GM06990 (cell line): ENCODE measurements around the gene MRTFB.

ENCODE experiments used
- DNase-seq: peaks from one replicate; pipeline ENCODE4 v3.0.0-alpha.2; 2011; ENCODE audit not compliant: insufficient read length; ENCODE audit errors: extremely low read depth
- H3K27me3 ChIP-seq: replicated peaks from 2 replicates; pipeline ENCODE4 v1.6.0; 2011; ENCODE audit warnings: low read length; ENCODE audit not compliant: control insufficient read depth, insufficient read depth
- H3K36me3 ChIP-seq: 2 replicates; pipeline ENCODE4 v1.5.1; 2011; ENCODE audit warnings: low read length; ENCODE audit not compliant: control insufficient read depth, insufficient read depth
- H3K4me3 ChIP-seq: replicated peaks from 2 replicates; pipeline ENCODE4 v1.5.1; 2011; ENCODE audit warnings: low read depth, mild to moderate bottlenecking, control low read depth, low read length
- TF ChIP-seq, protein P1 (sequence below): IDR thresholded peaks from 2 replicates; pipeline ENCODE4 v1.5.1; 2011; ENCODE audit warnings: low read length, control low read depth, mild to moderate bottlenecking, inconsistent platforms; ENCODE audit not compliant: insufficient read depth, poor library complexity, severe bottlenecking

MRTFB gene

DNA sequence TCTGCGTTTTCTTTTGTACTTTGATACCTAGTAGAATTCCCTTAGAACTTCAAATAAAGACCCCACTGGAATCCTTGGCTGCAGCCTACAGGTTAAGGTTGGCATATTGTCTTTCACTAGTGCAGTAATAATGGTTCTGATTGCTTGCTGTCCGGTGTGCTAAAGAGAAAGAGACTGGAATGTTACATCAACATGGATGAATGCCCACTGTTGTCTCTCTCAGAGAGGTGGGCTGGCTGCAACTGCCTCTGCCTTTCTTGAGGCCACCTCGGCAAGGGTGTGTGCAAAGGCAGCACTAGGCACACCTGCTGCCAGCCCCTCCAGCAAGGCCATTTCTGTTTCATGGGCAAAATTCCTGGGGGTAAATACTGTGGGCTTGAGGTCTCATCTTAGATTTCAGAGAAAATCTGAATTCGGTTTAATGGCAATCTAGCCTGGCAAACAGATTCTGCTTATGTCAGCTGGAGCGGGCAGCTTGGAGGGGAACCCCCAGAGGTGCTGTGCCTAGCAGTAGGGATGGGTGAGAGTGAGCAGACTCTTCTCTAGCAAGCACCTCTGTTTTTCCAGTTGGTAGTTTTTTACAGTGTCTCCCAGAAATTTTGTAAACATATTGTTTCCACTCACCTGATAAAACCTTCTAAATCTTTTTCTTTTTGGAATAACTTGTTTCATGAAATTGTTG is 54.0 kb downstream of the MRTFB start:
- TF ChIP-seq, protein P1, sequence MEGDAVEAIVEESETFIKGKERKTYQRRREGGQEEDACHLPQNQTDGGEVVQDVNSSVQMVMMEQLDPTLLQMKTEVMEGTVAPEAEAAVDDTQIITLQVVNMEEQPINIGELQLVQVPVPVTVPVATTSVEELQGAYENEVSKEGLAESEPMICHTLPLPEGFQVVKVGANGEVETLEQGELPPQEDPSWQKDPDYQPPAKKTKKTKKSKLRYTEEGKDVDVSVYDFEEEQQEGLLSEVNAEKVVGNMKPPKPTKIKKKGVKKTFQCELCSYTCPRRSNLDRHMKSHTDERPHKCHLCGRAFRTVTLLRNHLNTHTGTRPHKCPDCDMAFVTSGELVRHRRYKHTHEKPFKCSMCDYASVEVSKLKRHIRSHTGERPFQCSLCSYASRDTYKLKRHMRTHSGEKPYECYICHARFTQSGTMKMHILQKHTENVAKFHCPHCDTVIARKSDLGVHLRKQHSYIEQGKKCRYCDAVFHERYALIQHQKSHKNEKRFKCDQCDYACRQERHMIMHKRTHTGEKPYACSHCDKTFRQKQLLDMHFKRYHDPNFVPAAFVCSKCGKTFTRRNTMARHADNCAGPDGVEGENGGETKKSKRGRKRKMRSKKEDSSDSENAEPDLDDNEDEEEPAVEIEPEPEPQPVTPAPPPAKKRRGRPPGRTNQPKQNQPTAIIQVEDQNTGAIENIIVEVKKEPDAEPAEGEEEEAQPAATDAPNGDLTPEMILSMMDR: no peak

DNA sequence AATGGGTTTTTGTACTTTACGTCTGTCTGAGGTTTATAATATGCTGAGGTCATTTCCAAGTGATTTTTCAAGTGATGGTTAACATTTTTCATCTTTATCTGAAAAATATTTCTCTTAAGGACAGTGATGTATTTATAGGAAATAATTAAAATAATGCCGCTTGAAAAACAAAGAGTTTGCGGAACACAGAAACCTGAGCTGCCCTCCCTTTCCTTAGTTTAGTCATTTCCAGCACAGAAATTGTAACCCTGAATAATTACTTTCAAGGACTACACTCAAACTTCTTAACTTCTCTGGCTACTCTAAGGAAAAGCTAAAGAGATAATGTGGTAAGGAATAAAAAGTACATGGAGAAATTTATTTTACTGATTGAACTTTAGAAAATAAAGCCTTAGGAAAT is 54.6 kb downstream of the MRTFB start:
- no peak for DNase-seq
- TF ChIP-seq, protein P1: no peak
- Histone ChIP-seq H3K36me3 (no peaks in the 10 kb centered on the region), H3K4me3 (no peak overlapping the region), H3K27me3 (no peaks in the 10 kb centered on the region)

More for the DNA sequence above, 54.0 kb downstream of the MRTFB start:
- Histone ChIP-seq H3K36me3 (no peaks in the 10 kb centered on the region), H3K27me3 (no peaks in the 10 kb centered on the region), H3K4me3 (no peak overlapping the region)
- DNase-seq: no peak

DNA sequence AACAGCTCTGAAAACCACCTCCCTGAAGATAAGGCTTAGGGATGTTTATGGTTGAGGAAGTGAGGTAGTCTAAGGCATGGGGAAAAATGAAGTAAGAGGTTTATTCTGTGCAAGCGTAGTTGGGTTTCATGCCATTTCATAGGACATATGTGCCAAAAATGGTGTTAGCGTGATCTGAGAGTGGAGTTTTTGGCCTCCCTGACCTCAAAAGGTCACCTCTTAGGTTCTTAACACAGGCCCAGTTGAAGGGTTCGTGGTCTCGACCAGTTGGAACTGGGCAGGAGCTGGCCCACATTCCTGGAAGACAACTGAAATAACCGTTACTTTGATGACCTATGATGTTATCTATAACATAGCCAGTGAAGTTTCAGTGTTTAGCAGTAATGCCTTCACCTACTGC is 57.0 kb downstream of the MRTFB start:
- no peak for DNase-seq
- TF ChIP-seq, protein P1: no peak
- Histone ChIP-seq H3K36me3 (no peaks in the 10 kb centered on the region), H3K4me3 (no peak overlapping the region), H3K27me3 (no peaks in the 10 kb centered on the region)

DNA sequence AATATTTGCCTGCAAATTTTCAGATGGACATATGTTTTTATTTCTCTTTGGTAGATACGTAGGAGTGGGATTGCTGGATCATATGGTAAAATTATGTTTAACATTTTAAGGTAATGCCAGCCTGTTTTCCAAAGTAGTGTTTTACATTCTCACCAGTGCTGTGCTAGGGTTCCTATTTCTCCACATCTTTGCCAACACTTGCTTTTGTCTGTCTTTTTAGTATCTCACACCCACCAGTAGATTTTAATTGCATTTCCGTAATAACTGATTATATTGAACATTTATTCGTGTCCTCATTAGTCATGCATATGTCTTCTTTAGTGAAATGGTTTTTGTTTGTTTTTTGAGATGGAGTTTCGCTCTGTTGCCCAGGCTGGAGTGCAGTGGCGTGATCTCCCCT is 58.4 kb downstream of the MRTFB start:
- TF ChIP-seq, protein P1: no peak
- DNase-seq: no peak
- no peak overlapping the region for H3K4me3 ChIP-seq
- H3K36me3 ChIP-seq: no peaks in the 10 kb centered on the region
- H3K27me3 ChIP-seq: no peaks in the 10 kb centered on the region

DNA sequence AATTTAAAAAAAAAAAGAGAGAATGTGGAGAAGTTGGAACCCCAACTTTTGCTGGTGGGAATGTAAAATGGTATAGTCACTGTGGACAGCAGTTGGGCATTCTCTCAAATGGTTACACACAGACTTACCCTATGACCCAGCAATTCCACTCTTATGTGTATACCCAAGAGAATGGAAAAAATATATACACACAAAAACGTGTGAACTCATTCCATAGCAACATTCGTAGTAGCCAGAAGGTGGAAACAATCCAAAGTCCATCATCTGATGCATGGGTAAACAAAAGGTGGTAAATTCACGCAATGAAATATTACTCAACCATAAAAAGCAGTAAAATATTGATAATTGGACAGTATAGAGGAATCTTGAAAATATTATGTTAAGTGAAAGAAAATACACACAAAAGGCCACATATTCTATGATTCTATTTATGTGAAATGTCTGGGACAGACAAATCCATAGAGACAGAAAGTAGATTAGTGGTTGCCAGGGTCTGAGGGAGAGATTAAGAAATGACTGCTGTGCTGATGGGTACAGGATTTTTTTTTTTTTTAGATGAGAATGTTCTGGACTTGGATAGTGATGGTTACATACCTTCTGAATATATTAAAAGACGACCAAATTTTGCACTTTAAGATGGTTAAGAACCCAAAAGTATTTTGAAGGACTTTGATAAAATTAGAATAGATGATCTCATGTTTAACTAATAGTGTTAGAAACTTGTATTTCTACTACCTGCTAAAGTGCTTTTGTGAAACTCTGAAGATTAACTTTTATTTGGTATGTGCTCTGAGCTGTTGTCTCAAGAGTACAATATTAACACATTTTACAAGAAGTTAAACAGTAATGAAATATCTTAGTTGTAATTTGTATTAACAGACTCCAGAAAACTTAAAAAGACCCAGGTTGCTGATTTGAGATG is 60.9 kb downstream of the MRTFB start:
- DNase-seq: no peak
- TF ChIP-seq, protein P1: no peak
- Histone ChIP-seq H3K27me3 (no peaks in the 10 kb centered on the region), H3K36me3 (no peaks in the 10 kb centered on the region), H3K4me3 (no peak overlapping the region)
